ENCODE results near the gene GRIK4. TPM values are rescaled to one million over a fixed set of nuclear protein-coding genes. Genes with fewer than 3 reads are reported as not detected.

Gene GRIK4
- total and polyA plus RNA-seq, 2 of the 4 experiments (the other 2 are of a cell fraction): 0.18 to 0.38 TPM

GRCh38 chr11:120917559-120918239 lies 406.2 kb downstream of the GRIK4 start:
- no peaks in the 10 kb centered on the region for H3K4me1 ChIP-seq (ENCODE audit: control insufficient read depth, insufficient read depth, low read length)
- H2BK20ac ChIP-seq (ENCODE audit: low read depth, low read length): no peak overlapping the region
- no peak overlapping the region for H3K27ac ChIP-seq (ENCODE audit: insufficient read depth, low read length)
- no TSS peak for BruUV-seq (replicated peaks)
- H2BK15ac ChIP-seq (ENCODE audit: low read depth, low read length): no peak overlapping the region
- H4K20me1 ChIP-seq (ENCODE audit: insufficient read depth, low read length): no peaks in the 10 kb centered on the region
- no peak overlapping the region for H2BK5ac ChIP-seq (ENCODE audit: low read depth, low read length, poor library complexity, severe bottlenecking)
- no peak overlapping the region for H3K4ac ChIP-seq (ENCODE audit: low read depth, low read length)
- POLR2A ChIA-PET (ENCODE audit: unreplicated experiment): no interaction called here
- no peak overlapping the region for H3K18ac ChIP-seq (ENCODE audit: low read depth, low read length)
- DNase-seq: no peak
- no peaks in the 10 kb centered on the region for H3K9me1 ChIP-seq (ENCODE audit: insufficient read depth, low read length)
- no peak for TF ChIP-seq MAFK (IDR thresholded peaks at IDR 0.05; ENCODE audit: low read depth, low read length)
- TF ChIP-seq BHLHE40 (IDR thresholded peaks at IDR 0.05; ENCODE audit: low read depth, low read length): no peak
- TF ChIP-seq RCOR1 (IDR thresholded peaks at IDR 0.05; ENCODE audit: insufficient replicate concordance, low read length): no peak
- TF ChIP-seq CHD1 (IDR thresholded peaks at IDR 0.05; ENCODE audit: low read depth, low read length): no peak
- no peak for TF ChIP-seq POLR2A (IDR thresholded peaks at IDR 0.05; ENCODE audit: low read depth, low read length)
- TF ChIP-seq MAZ (IDR thresholded peaks at IDR 0.05; ENCODE audit: borderline replicate concordance, low read depth, low read length): no peak
- no peak for TF ChIP-seq SMC3 (IDR thresholded peaks at IDR 0.05; ENCODE audit: low read depth, low read length)
- TF ChIP-seq ELK1 (IDR thresholded peaks at IDR 0.05; ENCODE audit: borderline replicate concordance, low read depth, low read length): no peak
- TF ChIP-seq CEBPB (IDR thresholded peaks at IDR 0.05; ENCODE audit: low read depth, low read length): no peak
- no peak for TF ChIP-seq MXI1 (IDR thresholded peaks at IDR 0.05; ENCODE audit: borderline replicate concordance, low read depth, low read length)
- TF ChIP-seq CTCF (conservative IDR thresholded peaks at IDR 0.05; ENCODE audit: low read depth, low read length): no peak
- TF ChIP-seq RFX5 (IDR thresholded peaks at IDR 0.05; ENCODE audit: low read depth, low read length): no peak
- TF ChIP-seq FOS (IDR thresholded peaks at IDR 0.05; ENCODE audit: low read depth, low read length): no peak
- no peak for TF ChIP-seq NFE2L2 (IDR thresholded peaks at IDR 0.05; ENCODE audit: low read depth, low read length)
- TF ChIP-seq RAD21 (IDR thresholded peaks at IDR 0.05; ENCODE audit: low read length): no peak
- TF ChIP-seq USF2 (IDR thresholded peaks at IDR 0.05; ENCODE audit: low read depth, low read length): no peak
- CTCF ChIA-PET: interaction anchor here (0.9 kb wide), 1 partner anchor 12 kb away, joined by 3 read pairs; no protein-coding TSS in a partner anchor
- H3K23ac ChIP-seq (ENCODE audit: low read depth, low read length): no peak overlapping the region
- H3K56ac ChIP-seq (ENCODE audit: extremely low read depth, insufficient read depth, low read length): no peak overlapping the region
- H3K36me3 ChIP-seq (ENCODE audit: control insufficient read depth, insufficient read depth, low read length): no peaks in the 10 kb centered on the region
- H4K8ac ChIP-seq (ENCODE audit: low read depth in 2 of 2, low read length in 2 of 2): no peak overlapping the region
- H4K91ac ChIP-seq (ENCODE audit: insufficient read depth, low read depth, low read length): no peak overlapping the region
- no peak overlapping the region for H2AFZ ChIP-seq (replicated peaks; ENCODE audit: low read length, poor library complexity)
- in situ Hi-C loops (cut with MboI; ENCODE audit: low sequenced_read_pairs): no loop called here
- dilution Hi-C loops (cut with HindIII; ENCODE audit: low sequenced_read_pairs, unreplicated experiment): no loop called here
- no peaks in the 10 kb centered on the region for H3K79me1 ChIP-seq (ENCODE audit: low read depth in 1 of 2, low read length in 2 of 2)
- H3K4me3 ChIP-seq (ENCODE audit: insufficient read depth, low read depth, low read length): no peak overlapping the region
- peaks cover 16% of the 10 kb centered on the region for H3K27me3 ChIP-seq (ENCODE audit: control insufficient read depth, insufficient read depth, low read length)
- WGBS, 2 experiments (ENCODE audit: extremely low coverage in 2 of 2, insufficient read length in 1 of 2): 83% methylated on average over 1 of the region's 6 CpGs; no CpG with 5 or more reads in 1 of the 2 experiments
- H2AK5ac ChIP-seq (ENCODE audit: low read depth, low read length): no peak overlapping the region
- no peak overlapping the region for H2BK120ac ChIP-seq (ENCODE audit: low read depth, low read length)
- no peak overlapping the region for H3K14ac ChIP-seq (replicated peaks; ENCODE audit: low read depth, low read length)
- no peak overlapping the region for H3K9ac ChIP-seq (ENCODE audit: low read depth, low read length)
- intact Hi-C loops (cut with micrococcal nuclease): no loop called here
- H4K5ac ChIP-seq (ENCODE audit: low read depth, low read length): no peak overlapping the region
- no peak overlapping the region for H3K4me2 ChIP-seq (ENCODE audit: low read depth, low read length)
- ATAC-seq (ENCODE audit: low read depth): no peak
- H3K9me3 ChIP-seq (ENCODE audit: control insufficient read depth, insufficient read depth, low read length): no peaks in the 10 kb centered on the region
- H2AK9ac ChIP-seq (replicated peaks; ENCODE audit: low read depth, low read length, poor library complexity): no peak overlapping the region
